IMR-90 (cell line): ENCODE measurements around the gene KLHL29. TPM values are rescaled to one million over a fixed set of nuclear protein-coding genes. Genes with fewer than 3 reads are reported as not detected.

Experiments
- ATAC-seq: fragments of 200-7000 bp; cut with Tn5 transposase; 2 replicates; pipeline ENCODE4 v1.9.1; 2020; ENCODE audit warnings: low read depth, mild to moderate bottlenecking, moderate library complexity
- BruUV-seq: library from RNA; stranded (reverse); fragments of 400-500 nt; replicated peaks from 2 replicates; lab custom pipeline; 2021; lab: Mats Ljungman, UMichigan
- CTCF ChIA-PET: fragments of 300-600 bp; formaldehyde crosslinking; extraction: SDS; loops from one replicate; lab custom pipeline; 2021; ENCODE audit warnings: antibody characterized with exemption; lab: Yijun Ruan, JAX
- POLR2A ChIA-PET: fragments of 300-600 bp; sonication (Branson Sonifier 250); formaldehyde crosslinking; loops from one replicate; lab custom pipeline; 2022; ENCODE audit warnings: antibody characterized with exemption; ENCODE audit not compliant: unreplicated experiment; lab: Charles Lee
- DNase-seq: peaks from one replicate; pipeline ENCODE4 v3.0.0; 2013
- H2AFZ ChIP-seq: replicated peaks from 2 replicates; pipeline ENCODE3; 2013; ENCODE audit warnings: low read length, mild to moderate bottlenecking; ENCODE audit not compliant: poor library complexity
- H2AK5ac ChIP-seq: 2 replicates; pipeline ENCODE4 v1.6.1; 2013; ENCODE audit warnings: low read depth, low read length, inconsistent platforms
- H2AK9ac ChIP-seq: replicated peaks from 2 replicates; pipeline ENCODE3; 2013; ENCODE audit warnings: mild to moderate bottlenecking, low read depth, low read length, moderate library complexity; ENCODE audit not compliant: poor library complexity
- H2BK120ac ChIP-seq: 2 replicates; pipeline ENCODE4 v1.6.1; 2013; ENCODE audit warnings: low read depth, low read length, inconsistent platforms
- H2BK15ac ChIP-seq: 3 replicates; pipeline ENCODE4 v1.6.1; 2013; ENCODE audit warnings: low read depth, low read length, inconsistent platforms
- H2BK20ac ChIP-seq: 2 replicates; pipeline ENCODE4 v1.6.1; 2013; ENCODE audit warnings: low read depth, mild to moderate bottlenecking, inconsistent platforms, low read length, moderate library complexity
- H2BK5ac ChIP-seq: 2 replicates; pipeline ENCODE4 v1.6.1; 2013; ENCODE audit warnings: mild to moderate bottlenecking, low read depth, low read length, inconsistent platforms; ENCODE audit not compliant: poor library complexity, severe bottlenecking
- H3K14ac ChIP-seq: replicated peaks from 2 replicates; pipeline ENCODE4 v1.6.1; 2013; ENCODE audit warnings: low read depth, low read length, inconsistent platforms
- H3K18ac ChIP-seq: 2 replicates; pipeline ENCODE4 v1.6.1; 2013; ENCODE audit warnings: low read depth, low read length, control low read depth
- H3K23ac ChIP-seq: 2 replicates; pipeline ENCODE4 v1.6.1; 2013; ENCODE audit warnings: low read depth, low read length, inconsistent platforms
- H3K27ac ChIP-seq: 2 replicates; pipeline ENCODE4 v1.5.1; 2013; ENCODE audit warnings: mild to moderate bottlenecking, control low read depth, low read length; ENCODE audit not compliant: insufficient read depth
- H3K27me3 ChIP-seq: 2 replicates; pipeline ENCODE4 v1.6.1; 2013; ENCODE audit warnings: low read length; ENCODE audit not compliant: control insufficient read depth, insufficient read depth
- H3K36me3 ChIP-seq: 2 replicates; pipeline ENCODE4 v1.6.1; 2013; ENCODE audit warnings: low read length, mixed read lengths; ENCODE audit not compliant: control insufficient read depth, insufficient read depth
- H3K4ac ChIP-seq: 2 replicates; pipeline ENCODE4 v1.6.1; 2013; ENCODE audit warnings: low read depth, low read length, inconsistent platforms
- H3K4me1 ChIP-seq: 2 replicates; pipeline ENCODE4 v1.6.1; 2013; ENCODE audit warnings: low read length, mixed read lengths; ENCODE audit not compliant: control insufficient read depth, insufficient read depth
- H3K4me2 ChIP-seq: 2 replicates; pipeline ENCODE4 v1.6.1; 2013; ENCODE audit warnings: low read depth, mild to moderate bottlenecking, control low read depth, low read length, moderate library complexity
- H3K4me3 ChIP-seq: 2 replicates; pipeline ENCODE4 v1.5.1; 2013; ENCODE audit warnings: low read depth, mild to moderate bottlenecking, control low read depth, low read length, moderate library complexity; ENCODE audit not compliant: insufficient read depth
- H3K56ac ChIP-seq: 2 replicates; pipeline ENCODE4 v1.6.1; 2013; ENCODE audit warnings: low read length, inconsistent platforms; ENCODE audit not compliant: insufficient read depth; ENCODE audit errors: extremely low read depth
- H3K79me1 ChIP-seq, 2 experiments: 2 replicates each; pipeline ENCODE4 v1.6.1; 2013; ENCODE audit warnings: low read length in 2 of 2, inconsistent platforms in 1 of 2, low read depth in 1 of 2
- H3K9ac ChIP-seq: 2 replicates; pipeline ENCODE4 v1.6.1; 2013; ENCODE audit warnings: low read depth, low read length, control low read depth
- H3K9me1 ChIP-seq: 2 replicates; pipeline ENCODE4 v1.6.1; 2013; ENCODE audit warnings: low read length, inconsistent platforms; ENCODE audit not compliant: insufficient read depth
- H3K9me3 ChIP-seq: 2 replicates; pipeline ENCODE4 v1.6.1; 2013; ENCODE audit warnings: low read length; ENCODE audit not compliant: control insufficient read depth, insufficient read depth
- H4K20me1 ChIP-seq: 2 replicates; pipeline ENCODE4 v1.6.1; 2013; ENCODE audit warnings: low read length, inconsistent platforms; ENCODE audit not compliant: insufficient read depth
- H4K5ac ChIP-seq: 2 replicates; pipeline ENCODE4 v1.6.1; 2013; ENCODE audit warnings: mild to moderate bottlenecking, low read depth, low read length, control low read depth
- H4K8ac ChIP-seq, 2 experiments: 2 replicates each; pipeline ENCODE4 v1.6.1; 2013; ENCODE audit warnings: low read depth in 2 of 2, low read length in 2 of 2, control low read depth in 1 of 2, inconsistent platforms in 1 of 2
- H4K91ac ChIP-seq: 2 replicates; pipeline ENCODE4 v1.6.1; 2013; ENCODE audit warnings: low read depth, low read length, inconsistent platforms; ENCODE audit not compliant: insufficient read depth
- BHLHE40 ChIP-seq: fragments of 150-350 bp; IDR thresholded peaks from 2 replicates; pipeline ENCODE4 v1.6.1; 2016; ENCODE audit warnings: mild to moderate bottlenecking, low read depth, low read length
- CEBPB ChIP-seq: IDR thresholded peaks from 2 replicates; pipeline ENCODE4 v1.6.1; 2012; ENCODE audit warnings: low read depth, low read length, improper control_type of control experiment
- CHD1 ChIP-seq: IDR thresholded peaks from 2 replicates; pipeline ENCODE4 v1.6.1; 2012; ENCODE audit warnings: low read depth, low read length, improper control_type of control experiment
- ELK1 ChIP-seq: fragments of 150-350 bp; IDR thresholded peaks from 2 replicates; pipeline ENCODE4 v1.6.1; 2016; ENCODE audit warnings: low read depth, mild to moderate bottlenecking, low read length, moderate library complexity, borderline replicate concordance
- FOS ChIP-seq: fragments of 150-350 bp; IDR thresholded peaks from 2 replicates; pipeline ENCODE4 v1.6.1; 2016; ENCODE audit warnings: low read depth, low read length
- MAFK ChIP-seq: IDR thresholded peaks from 2 replicates; pipeline ENCODE4 v1.6.1; 2012; ENCODE audit warnings: low read depth, low read length, improper control_type of control experiment
- MAZ ChIP-seq: IDR thresholded peaks from 2 replicates; pipeline ENCODE4 v1.6.1; 2012; ENCODE audit warnings: low read depth, mild to moderate bottlenecking, low read length, improper control_type of control experiment, moderate library complexity, borderline replicate concordance
- MXI1 ChIP-seq: IDR thresholded peaks from 2 replicates; pipeline ENCODE4 v1.6.1; 2012; ENCODE audit warnings: low read depth, mild to moderate bottlenecking, low read length, moderate library complexity, borderline replicate concordance
- NFE2L2 ChIP-seq: fragments of 150-350 bp; IDR thresholded peaks from 2 replicates; pipeline ENCODE4 v1.6.1; 2016; ENCODE audit warnings: low read depth, mild to moderate bottlenecking, low read length
- POLR2A ChIP-seq: IDR thresholded peaks from 2 replicates; pipeline ENCODE4 v1.6.1; 2012; ENCODE audit warnings: mild to moderate bottlenecking, low read depth, low read length
- RAD21 ChIP-seq: IDR thresholded peaks from 2 replicates; pipeline ENCODE4 v1.6.1; 2012; ENCODE audit warnings: low read length, improper control_type of control experiment
- RCOR1 ChIP-seq: IDR thresholded peaks from 2 replicates; pipeline ENCODE4 v1.6.1; 2012; ENCODE audit warnings: mild to moderate bottlenecking, low read length, improper control_type of control experiment; ENCODE audit not compliant: insufficient replicate concordance
- RFX5 ChIP-seq: IDR thresholded peaks from 2 replicates; pipeline ENCODE4 v1.8.0; 2012; ENCODE audit warnings: low read depth, mild to moderate bottlenecking, low read length, moderate library complexity
- SMC3 ChIP-seq: fragments of 150-350 bp; IDR thresholded peaks from 2 replicates; pipeline ENCODE4 v1.6.1; 2016; ENCODE audit warnings: low read depth, mild to moderate bottlenecking, antibody characterized with exemption, low read length, moderate library complexity
- WGBS, 2 experiments: methylation state at CpG; one replicate each; pipeline versions ENCODE4 v1.1.5 to v1.1.7; 2013; ENCODE audit warnings: missing lambda C conversion rate in 2 of 2; ENCODE audit not compliant: insufficient read length in 1 of 2; ENCODE audit errors: extremely low coverage in 2 of 2; 5-methylcytosine and 5-hydroxymethylcytosine counted together
- dilution Hi-C: fragments of 300-500 bp; cut with HindIII; formaldehyde crosslinking; loops from one replicate; pipeline ENCODE4 v1.14.3; 2018; ENCODE audit warnings: low sequenced_read_pairs; ENCODE audit not compliant: unreplicated experiment
- in situ Hi-C: fragments of 300-500 bp; cut with MboI; formaldehyde crosslinking; loops from 3 replicates; pipeline ENCODE4 v1.14.3; 2019; ENCODE audit warnings: low sequenced_read_pairs, inconsistent platforms, mixed read lengths
- intact Hi-C: fragments of 100-400 bp; cut with micrococcal nuclease; formaldehyde crosslinking; loops from 2 replicates; pipeline ENCODE4 v1.10.0; 2022
- polyA plus RNA-seq, 3 experiments: library from polyadenylated mRNA; depleted of rRNA; stranded (reverse); fragments of >200 nt; gene quantifications; 2 replicates each; pipeline ENCODE4 v1.2.3, GENCODE V29; 2012; ENCODE audit warnings: low replicate concordance in 1 of 3
- total RNA-seq: library from RNA; depleted of rRNA; stranded (reverse); fragments of >200 nt; gene quantifications from 2 replicates; pipeline ENCODE4 v1.2.3, GENCODE V29; 2012
- TF ChIP-seq, protein P1 (sequence below): fragments of 150-350 bp; IDR thresholded peaks from 2 replicates; pipeline ENCODE4 v1.6.1; 2017; ENCODE audit warnings: mild to moderate bottlenecking, antibody characterized with exemption, low read length, low read depth
- TF ChIP-seq, protein P2 (sequence below): conservative IDR thresholded peaks from 2 replicates; pipeline ENCODE4 v1.5.1; 2012; ENCODE audit warnings: mild to moderate bottlenecking, low read depth, low read length, improper control_type of control experiment

The KLHL29 gene
- total and polyA plus RNA-seq, 2 of the 4 experiments (the other 2 are of a cell fraction) = 2.0 to 8.0 TPM

- BruUV-seq = no TSS peak
Observed at GRCh38 chr2:23373666-23374065, 11.3 kb upstream of the KLHL29 start.

More at GRCh38 chr2:23373666-23374065, 11.3 kb upstream of the KLHL29 start:
- Histone ChIP-seq H3K14ac (no peak overlapping the region), H3K4me2 (no peak overlapping the region), H2BK120ac (no peak overlapping the region), H3K56ac (no peak overlapping the region), H3K9ac (no peak overlapping the region), H4K91ac (no peak overlapping the region), H2AK9ac (no peak overlapping the region), H2BK15ac (no peak overlapping the region), H3K4me1 (no peaks in the 10 kb centered on the region), H2AFZ (no peak overlapping the region), H3K18ac (no peak overlapping the region), H2AK5ac (no peak overlapping the region), H2BK20ac (no peak overlapping the region), H4K8ac (no peak overlapping the region), H3K4me3 (no peak overlapping the region), H2BK5ac (no peak overlapping the region), H3K23ac (no peak overlapping the region), H3K9me3 (peaks cover 3% of the 10 kb centered on the region), H3K4ac (no peak overlapping the region), H3K79me1 (no peaks in the 10 kb centered on the region), H4K5ac (no peak overlapping the region), H3K27ac (no peak overlapping the region), H4K20me1 (no peaks in the 10 kb centered on the region), H3K36me3 (no peaks in the 10 kb centered on the region), H3K9me1 (no peaks in the 10 kb centered on the region), H3K27me3 (peaks cover 3% of the 10 kb centered on the region)
- intact Hi-C loops (no loop called here), dilution Hi-C loops (no loop called here), in situ Hi-C loops (no loop called here)
- ChIA-PET POLR2A (no interaction called here), CTCF (no interaction called here)
- no peak for TF ChIP-seq NFE2L2
- TF ChIP-seq FOS = no peak
- no peak for TF ChIP-seq RCOR1
- TF ChIP-seq MAFK = no peak
- TF ChIP-seq ELK1 = no peak
- TF ChIP-seq, protein P1, sequence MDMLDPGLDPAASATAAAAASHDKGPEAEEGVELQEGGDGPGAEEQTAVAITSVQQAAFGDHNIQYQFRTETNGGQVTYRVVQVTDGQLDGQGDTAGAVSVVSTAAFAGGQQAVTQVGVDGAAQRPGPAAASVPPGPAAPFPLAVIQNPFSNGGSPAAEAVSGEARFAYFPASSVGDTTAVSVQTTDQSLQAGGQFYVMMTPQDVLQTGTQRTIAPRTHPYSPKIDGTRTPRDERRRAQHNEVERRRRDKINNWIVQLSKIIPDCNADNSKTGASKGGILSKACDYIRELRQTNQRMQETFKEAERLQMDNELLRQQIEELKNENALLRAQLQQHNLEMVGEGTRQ = no peak
- no peak for TF ChIP-seq BHLHE40
- TF ChIP-seq POLR2A = no peak
- no peak for TF ChIP-seq CEBPB
- no peak for TF ChIP-seq RFX5
- TF ChIP-seq RAD21 = no peak
- no peak for TF ChIP-seq CHD1
- no peak for TF ChIP-seq SMC3
- no peak for TF ChIP-seq MAZ
- no peak for TF ChIP-seq MXI1
- TF ChIP-seq, protein P2, sequence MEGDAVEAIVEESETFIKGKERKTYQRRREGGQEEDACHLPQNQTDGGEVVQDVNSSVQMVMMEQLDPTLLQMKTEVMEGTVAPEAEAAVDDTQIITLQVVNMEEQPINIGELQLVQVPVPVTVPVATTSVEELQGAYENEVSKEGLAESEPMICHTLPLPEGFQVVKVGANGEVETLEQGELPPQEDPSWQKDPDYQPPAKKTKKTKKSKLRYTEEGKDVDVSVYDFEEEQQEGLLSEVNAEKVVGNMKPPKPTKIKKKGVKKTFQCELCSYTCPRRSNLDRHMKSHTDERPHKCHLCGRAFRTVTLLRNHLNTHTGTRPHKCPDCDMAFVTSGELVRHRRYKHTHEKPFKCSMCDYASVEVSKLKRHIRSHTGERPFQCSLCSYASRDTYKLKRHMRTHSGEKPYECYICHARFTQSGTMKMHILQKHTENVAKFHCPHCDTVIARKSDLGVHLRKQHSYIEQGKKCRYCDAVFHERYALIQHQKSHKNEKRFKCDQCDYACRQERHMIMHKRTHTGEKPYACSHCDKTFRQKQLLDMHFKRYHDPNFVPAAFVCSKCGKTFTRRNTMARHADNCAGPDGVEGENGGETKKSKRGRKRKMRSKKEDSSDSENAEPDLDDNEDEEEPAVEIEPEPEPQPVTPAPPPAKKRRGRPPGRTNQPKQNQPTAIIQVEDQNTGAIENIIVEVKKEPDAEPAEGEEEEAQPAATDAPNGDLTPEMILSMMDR = no peak
- WGBS, 2 experiments = 83% methylated on average over 6 of the region's 8 CpGs; no CpG with 5 or more reads in 1 of the 2 experiments
- no peak for ATAC-seq
- peak; percentile 11 for DNase-seq
